Ovary (tissue), 9 donors: ENCODE data around the gene RBBP4. TPM values are rescaled to one million over a fixed set of nuclear protein-coding genes. Genes with fewer than 3 reads are reported as not detected.
"Not testable (repeated sequence)": the region's sequence is repeated elsewhere in the genome, so short reads cannot be mapped to it uniquely, and the experiment has no call there.

Experiments
- DNase-seq, 5 donors: peaks; one replicate each; pipeline ENCODE4 v3.0.0-alpha.2; 2019 to 2020
- H3K27ac ChIP-seq, 2 donors: fragments of 200-600 bp; one replicate each; pipeline versions ENCODE4 v1.5.1 to v1.8.0; 2019 to 2022
- H3K27me3 ChIP-seq: fragments of 200-600 bp; one replicate; pipeline ENCODE4 v1.8.0; 2022
- H3K36me3 ChIP-seq: fragments of 200-600 bp; sonication (generic); one replicate; pipeline ENCODE4 v1.5.1; 2019
- H3K4me1 ChIP-seq: one replicate; pipeline ENCODE4 v1.8.1; 2013; ENCODE audit warnings: mild to moderate bottlenecking, moderate library complexity; ENCODE audit not compliant: insufficient read depth
- H3K4me3 ChIP-seq: fragments of 200-600 bp; sonication (generic); one replicate; pipeline ENCODE4 v1.5.1; 2017
- H3K9me3 ChIP-seq, 2 donors: fragments of 200-600 bp in 1 of 2; sonication (generic) in 1 of 2; one replicate each; pipeline versions ENCODE4 v1.5.1 to v1.8.1; 2013 to 2019; ENCODE audit warnings: mild to moderate bottlenecking in 1 of 2, moderate library complexity in 1 of 2
- EP300 ChIP-seq: sonication (generic); formaldehyde crosslinking; IDR thresholded peaks from one replicate; pipeline ENCODE4 v1.6.1; 2017; ENCODE audit warnings: antibody characterized with exemption
- POLR2A ChIP-seq: fragments of 450-650 bp; IDR thresholded peaks from one replicate; pipeline ENCODE4 v1.6.1; 2017; ENCODE audit warnings: antibody characterized with exemption, mild to moderate bottlenecking, moderate library complexity
- WGBS, 3 donors: extraction: QIAGEN DNeasy Blood & Tissue Kit in 1 of 3; methylation state at CpG; one replicate each; pipeline versions ENCODE4 v1.1.5 to v1.1.7; 2013 to 2017; 5-methylcytosine and 5-hydroxymethylcytosine counted together
- intact Hi-C, 4 donors: fragments of 100-400 bp; cut with DNase I; formaldehyde crosslinking; loops; one replicate each; pipeline versions ENCODE4 v1.11.0 to v1.15.1; 2022 to 2023
- polyA plus RNA-seq, 2 donors: library from polyadenylated mRNA; stranded (reverse); fragments of 200-250 nt in 1 of 2; fragments of 350-450 nt in 1 of 2; fragmentation: Illumina TruSeq in 1 of 2; extraction: RNeasy Lipid Tissue Mini Kit (QIAGEN cat#74804) in 1 of 2; gene quantifications; one replicate each; pipeline ENCODE4 v1.2.3, GENCODE V29; 2013 to 2014
- total RNA-seq, 7 donors: library from RNA; depleted of rRNA in 2 of 7; stranded (reverse); fragments of >200 nt in 2 of 7; fragmentation: NEBNext Ultra II Directional in 3 of 7; extraction: Animal tissue kit (Norgen Biotek cat#: 25700) in 3 of 7; gene quantifications; one replicate each; pipeline versions ENCODE4 v1.1.0 to v1.2.4, GENCODE V29; 2016 to 2023
- TF ChIP-seq, protein P1 (sequence below), 3 donors: fragments of 450-650 bp in 2 of 3; fragments of 200-600 bp in 1 of 3; IDR thresholded peaks; one replicate each; pipeline versions ENCODE4 v1.5.1 to v1.8.0; 2016 to 2022; ENCODE audit warnings: antibody characterized with exemption in 3 of 3, mild to moderate bottlenecking in 1 of 3
- donor health status: DM: no; HTN: no; CAD: no; lungs with moderate emphysema.
- donor health status: DM: no; HTN: no; CAD: no.
- donor health status: Bipolar disorder and iron deficiency.
- donor health status: DM: yes; HTN: yes; CAD: no.
- donor health status: DM: no; HTN: no; CAD: no.
- donor health status: DM: yes; HTN: yes; CAD: no.

RBBP4 gene
- total and polyA plus RNA-seq, 9 donors, result 78.2 to 223 (median 165) TPM

DNA sequence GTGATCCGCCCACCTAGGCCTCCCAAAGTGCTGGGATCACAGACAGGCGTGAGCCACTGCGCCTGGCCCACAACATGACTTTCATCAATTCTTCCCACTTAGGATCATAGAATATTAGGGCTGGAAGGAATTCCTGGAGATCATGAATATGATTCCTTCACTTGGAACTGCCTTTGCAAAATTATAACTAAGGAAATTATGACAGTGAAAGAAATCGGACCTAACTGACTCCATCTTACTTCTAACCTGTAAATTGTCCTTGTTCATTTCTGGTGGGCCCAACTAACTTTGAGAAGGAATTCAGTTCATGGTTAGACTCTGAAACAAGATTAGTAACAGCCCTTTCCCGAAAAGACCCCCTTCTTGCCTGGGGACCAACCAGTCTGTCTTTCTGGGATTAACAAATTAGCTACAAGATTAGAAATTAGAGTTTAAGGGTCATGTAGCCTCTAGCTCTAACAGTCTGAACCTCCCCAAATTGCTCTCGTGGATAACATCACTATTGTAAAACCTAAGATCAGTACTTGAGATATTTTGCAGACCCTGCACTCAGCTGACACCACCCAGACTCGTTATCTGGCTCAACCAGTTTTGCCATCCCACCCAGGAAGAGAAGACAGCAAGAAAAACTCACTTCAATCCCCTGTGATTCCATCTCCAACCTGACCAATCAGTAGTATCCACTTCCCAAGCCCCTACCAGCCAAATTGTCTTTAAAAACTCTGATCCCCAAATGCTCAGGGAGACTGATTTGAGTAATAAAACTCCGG, 15.3 kb upstream of the RBBP4 start:
- WGBS, 3 donors, result 95 to 99% (median 97%) methylated on average over 8 of the region's 8 CpGs
- Histone ChIP-seq H3K4me1 (no peaks in the 10 kb centered on the region), H3K27me3 (no peaks in the 10 kb centered on the region), H3K27ac (no peak overlapping the region), H3K4me3 (no peak overlapping the region), H3K36me3 (no peaks in the 10 kb centered on the region), H3K9me3 (no peaks in the 10 kb centered on the region)
- intact Hi-C loops, result no loop called here
- TF ChIP-seq, protein P1, sequence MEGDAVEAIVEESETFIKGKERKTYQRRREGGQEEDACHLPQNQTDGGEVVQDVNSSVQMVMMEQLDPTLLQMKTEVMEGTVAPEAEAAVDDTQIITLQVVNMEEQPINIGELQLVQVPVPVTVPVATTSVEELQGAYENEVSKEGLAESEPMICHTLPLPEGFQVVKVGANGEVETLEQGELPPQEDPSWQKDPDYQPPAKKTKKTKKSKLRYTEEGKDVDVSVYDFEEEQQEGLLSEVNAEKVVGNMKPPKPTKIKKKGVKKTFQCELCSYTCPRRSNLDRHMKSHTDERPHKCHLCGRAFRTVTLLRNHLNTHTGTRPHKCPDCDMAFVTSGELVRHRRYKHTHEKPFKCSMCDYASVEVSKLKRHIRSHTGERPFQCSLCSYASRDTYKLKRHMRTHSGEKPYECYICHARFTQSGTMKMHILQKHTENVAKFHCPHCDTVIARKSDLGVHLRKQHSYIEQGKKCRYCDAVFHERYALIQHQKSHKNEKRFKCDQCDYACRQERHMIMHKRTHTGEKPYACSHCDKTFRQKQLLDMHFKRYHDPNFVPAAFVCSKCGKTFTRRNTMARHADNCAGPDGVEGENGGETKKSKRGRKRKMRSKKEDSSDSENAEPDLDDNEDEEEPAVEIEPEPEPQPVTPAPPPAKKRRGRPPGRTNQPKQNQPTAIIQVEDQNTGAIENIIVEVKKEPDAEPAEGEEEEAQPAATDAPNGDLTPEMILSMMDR (IDR thresholded peaks at IDR 0.05), result no peak
- no peak for TF ChIP-seq POLR2A
- no peak for TF ChIP-seq EP300
- DNase-seq, result no peak

DNA sequence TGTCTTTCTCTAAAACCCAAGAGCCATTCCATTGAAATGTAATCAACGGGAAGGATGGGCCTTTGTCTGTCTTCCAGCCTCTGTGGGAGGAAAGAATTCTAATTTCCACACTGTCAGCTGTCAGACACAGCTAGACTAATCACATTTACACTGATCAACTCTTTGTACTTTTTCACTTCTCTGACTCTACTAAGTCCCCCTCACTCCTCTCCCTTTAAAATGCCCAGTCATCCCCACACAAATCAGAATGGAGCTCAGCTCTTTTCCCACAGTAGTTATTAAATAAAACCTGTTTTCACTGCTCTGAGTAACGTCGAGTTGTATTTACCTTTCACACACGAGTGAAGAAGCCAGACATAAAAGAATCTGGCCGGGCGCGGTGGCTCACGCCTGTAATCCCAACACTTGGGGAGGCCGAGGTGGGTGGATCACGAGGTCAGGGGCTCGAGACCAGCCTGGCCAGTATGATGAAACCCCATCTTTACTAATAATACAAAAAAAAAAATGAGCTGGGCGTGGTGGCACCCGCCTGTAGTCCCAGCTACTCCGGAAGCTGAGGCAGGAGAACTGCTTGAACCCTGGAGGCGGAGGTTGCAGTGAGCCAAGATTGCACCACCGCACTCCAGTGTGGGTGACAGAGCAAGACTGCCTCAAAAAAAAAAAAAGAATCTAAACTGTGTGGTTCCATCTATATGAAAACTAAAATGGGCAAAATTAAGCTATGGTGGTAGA, 13.9 kb upstream of the RBBP4 start:
- TF ChIP-seq POLR2A, result no peak
- no peak for TF ChIP-seq EP300
- TF ChIP-seq, protein P1 (IDR thresholded peaks at IDR 0.05), result no peak
- no peaks in the 10 kb centered on the region for H3K4me1 ChIP-seq
- intact Hi-C loops, result no loop called here
- no peaks in the 10 kb centered on the region for H3K36me3 ChIP-seq
- H3K4me3 ChIP-seq, result no peak overlapping the region
- DNase-seq, result no peak
- H3K9me3 ChIP-seq, result no peaks in the 10 kb centered on the region
- no peaks in the 10 kb centered on the region for H3K27me3 ChIP-seq
- 88 to 93% (median 89%) methylated on average over 16 of the region's 16 CpGs for WGBS, 3 donors
- no peak overlapping the region for H3K27ac ChIP-seq

DNA sequence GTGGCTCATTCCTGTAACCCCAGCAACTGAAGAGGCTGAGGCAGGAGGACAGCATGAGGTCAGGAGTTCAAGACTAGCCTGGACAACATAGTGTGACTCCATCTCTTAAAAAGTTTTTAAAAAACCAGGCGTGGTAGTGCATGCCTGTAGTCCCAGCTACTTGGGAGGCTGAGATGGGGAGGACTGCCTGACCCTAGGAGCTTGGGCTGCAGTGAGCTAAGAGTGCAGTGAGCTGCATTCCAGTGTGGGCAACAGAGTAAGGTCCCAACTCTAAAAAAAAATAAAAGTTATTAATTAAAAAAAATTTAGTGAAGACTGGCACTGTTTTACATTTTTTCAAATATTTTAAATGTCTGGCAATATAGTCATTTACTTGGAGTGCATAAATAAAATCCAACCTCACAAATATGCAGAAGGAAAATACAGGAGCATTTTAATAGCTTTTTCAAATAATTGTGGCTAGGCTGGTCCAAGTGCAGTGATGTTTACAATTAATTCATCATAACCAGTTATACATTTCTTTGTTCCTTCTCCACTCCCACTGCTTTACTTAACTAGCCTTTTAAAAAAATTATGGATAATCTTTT, 11.4 kb upstream of the RBBP4 start:
- DNase-seq, result no peak
- Histone ChIP-seq H3K27ac (no peak overlapping the region), H3K9me3 (no peaks in the 10 kb centered on the region), H3K4me3 (no peak overlapping the region), H3K36me3 (no peaks in the 10 kb centered on the region), H3K27me3 (no peaks in the 10 kb centered on the region), H3K4me1 (no peaks in the 10 kb centered on the region)
- TF ChIP-seq POLR2A (no peak), EP300 (no peak)
- TF ChIP-seq, protein P1 (IDR thresholded peaks at IDR 0.05), result no peak
- intact Hi-C loops, result no loop called here
- 58 to 75% (median 70%) methylated on average over 1 of the region's 1 CpG for WGBS, 3 donors

DNA sequence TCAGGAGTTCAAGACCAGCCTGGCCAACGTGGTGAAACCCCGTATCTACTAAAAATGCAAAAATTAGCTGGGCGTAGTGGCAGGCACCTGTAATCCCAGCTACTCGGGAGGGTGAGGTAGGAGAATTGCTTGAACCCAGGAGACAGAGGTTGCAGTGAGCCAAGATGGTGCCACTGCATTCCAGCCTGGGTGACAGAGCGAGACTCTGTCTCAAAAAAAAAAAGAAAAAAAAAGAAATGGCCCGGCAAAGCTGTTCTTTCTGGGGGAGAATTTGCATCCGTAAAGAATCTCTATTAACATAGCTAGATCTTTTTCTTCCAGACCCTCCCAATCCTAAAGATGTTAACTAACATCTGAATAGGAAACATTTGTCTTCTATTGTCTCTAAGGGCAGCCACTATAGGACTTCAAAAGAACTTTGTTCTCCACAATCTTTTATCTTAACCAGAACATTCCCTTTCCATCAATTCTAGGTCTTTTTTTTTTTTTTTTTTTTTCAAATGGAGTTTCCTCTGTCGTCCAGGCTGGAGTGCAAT, 8.6 kb upstream of the RBBP4 start:
- H3K9me3 ChIP-seq, H3K27me3 ChIP-seq, intact Hi-C loops: not testable (repeated sequence)

More for the DNA sequence above, 8.6 kb upstream of the RBBP4 start:
- H3K4me3 ChIP-seq, H3K4me1 ChIP-seq, H3K27ac ChIP-seq, DNase-seq, H3K36me3 ChIP-seq: not testable (repeated sequence)
- 73 to 78% (median 75%) methylated on average over 8 of the region's 8 CpGs for WGBS, 3 donors
